Lower lobe of right lung (tissue), 2 donors: ENCODE measurements around the gene CMIP. TPM values are rescaled to one million over a fixed set of nuclear protein-coding genes. Genes with fewer than 3 reads are reported as not detected.

Source experiments
- ATAC-seq, 2 donors: fragments of 200-7000 bp; cut with Tn5 transposase; one replicate each; pipeline ENCODE4 v1.9.1; 2020 to 2022; ENCODE audit warnings: mild to moderate bottlenecking in 2 of 2, moderate library complexity in 2 of 2
- DNase-seq: peaks from one replicate; pipeline ENCODE4 v3.0.0-alpha.2; 2020
- H3K27ac ChIP-seq: fragments of 200-600 bp; one replicate; pipeline ENCODE4 v1.8.0; 2022
- H3K27me3 ChIP-seq: fragments of 200-600 bp; one replicate; pipeline ENCODE4 v1.8.0; 2022; ENCODE audit warnings: low read depth
- H3K36me3 ChIP-seq: fragments of 200-600 bp; one replicate; pipeline ENCODE4 v1.8.0; 2022; ENCODE audit warnings: mild to moderate bottlenecking
- H3K4me1 ChIP-seq: fragments of 200-600 bp; one replicate; pipeline ENCODE4 v1.8.0; 2022
- H3K4me3 ChIP-seq: fragments of 200-600 bp; one replicate; pipeline ENCODE4 v1.8.0; 2022; ENCODE audit warnings: mild to moderate bottlenecking
- H3K9me3 ChIP-seq: fragments of 200-600 bp; one replicate; pipeline ENCODE4 v1.8.0; 2022
- intact Hi-C: fragments of 100-400 bp; cut with DNase I; formaldehyde crosslinking; loops from one replicate; pipeline ENCODE4 v1.11.0; 2022
- total RNA-seq: library from RNA; stranded (reverse); fragmentation: NEBNext Ultra II Directional; extraction: Animal tissue kit (Norgen Biotek cat#: 25700); gene quantifications from one replicate; pipeline ENCODE4 v1.2.1, GENCODE V29; 2021
- TF ChIP-seq, protein P1 (sequence below): fragments of 200-600 bp; IDR thresholded peaks from one replicate; pipeline ENCODE4 v1.8.0; 2022; ENCODE audit warnings: antibody characterized with exemption, mild to moderate bottlenecking
- donor health status: DM: no; HTN: yes; CAD: no; lungs with severe emphysema.

The CMIP gene
- total RNA-seq, 1 donor from 2014 or later, result 77.4 TPM

DNA sequence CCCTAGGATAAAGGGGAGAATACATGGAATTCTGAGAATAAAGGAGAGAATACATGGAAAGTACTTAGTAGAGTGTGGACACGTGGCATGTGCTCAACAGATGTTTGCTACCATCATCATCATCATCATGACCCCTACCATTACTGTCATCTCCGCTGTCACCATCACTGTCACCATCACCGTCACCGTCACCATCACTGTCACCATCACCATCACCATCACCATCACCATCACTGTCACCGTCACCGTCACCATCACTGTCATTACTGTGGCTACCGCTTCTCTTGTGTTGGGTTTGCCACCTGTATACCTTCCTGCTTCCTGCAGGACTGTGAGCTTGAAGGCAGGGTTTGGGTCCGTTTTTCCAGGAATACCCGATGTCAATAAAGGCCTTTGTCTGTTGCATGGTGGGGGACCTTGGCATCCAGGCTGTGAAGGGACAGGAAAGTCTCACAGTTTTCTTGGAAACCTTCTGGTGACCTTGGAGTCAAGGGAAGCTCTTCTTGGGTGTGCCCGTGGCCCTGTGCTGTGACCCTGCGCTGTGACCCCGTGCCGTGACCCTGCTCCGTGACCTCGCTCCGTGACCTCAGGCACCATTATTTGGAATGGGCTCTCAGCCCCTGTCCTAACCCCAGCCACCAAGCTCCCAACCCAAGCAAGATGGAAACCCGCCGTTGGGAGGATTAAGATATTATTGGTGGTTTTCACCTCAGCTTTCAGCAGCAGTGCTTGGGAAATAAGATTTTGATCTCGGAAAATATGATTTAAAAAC, 14.4 kb downstream of the CMIP start:
- H3K4me3 ChIP-seq, result no peak overlapping the region
- ATAC-seq, result no peak
- no peaks in the 10 kb centered on the region for H3K9me3 ChIP-seq
- no peaks in the 10 kb centered on the region for H3K27me3 ChIP-seq
- no peak overlapping the region for H3K27ac ChIP-seq
- TF ChIP-seq, protein P1, sequence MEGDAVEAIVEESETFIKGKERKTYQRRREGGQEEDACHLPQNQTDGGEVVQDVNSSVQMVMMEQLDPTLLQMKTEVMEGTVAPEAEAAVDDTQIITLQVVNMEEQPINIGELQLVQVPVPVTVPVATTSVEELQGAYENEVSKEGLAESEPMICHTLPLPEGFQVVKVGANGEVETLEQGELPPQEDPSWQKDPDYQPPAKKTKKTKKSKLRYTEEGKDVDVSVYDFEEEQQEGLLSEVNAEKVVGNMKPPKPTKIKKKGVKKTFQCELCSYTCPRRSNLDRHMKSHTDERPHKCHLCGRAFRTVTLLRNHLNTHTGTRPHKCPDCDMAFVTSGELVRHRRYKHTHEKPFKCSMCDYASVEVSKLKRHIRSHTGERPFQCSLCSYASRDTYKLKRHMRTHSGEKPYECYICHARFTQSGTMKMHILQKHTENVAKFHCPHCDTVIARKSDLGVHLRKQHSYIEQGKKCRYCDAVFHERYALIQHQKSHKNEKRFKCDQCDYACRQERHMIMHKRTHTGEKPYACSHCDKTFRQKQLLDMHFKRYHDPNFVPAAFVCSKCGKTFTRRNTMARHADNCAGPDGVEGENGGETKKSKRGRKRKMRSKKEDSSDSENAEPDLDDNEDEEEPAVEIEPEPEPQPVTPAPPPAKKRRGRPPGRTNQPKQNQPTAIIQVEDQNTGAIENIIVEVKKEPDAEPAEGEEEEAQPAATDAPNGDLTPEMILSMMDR, result no peak
- DNase-seq, result no peak
- H3K36me3 ChIP-seq, result peaks cover 13% of the 10 kb centered on the region
- intact Hi-C loops, result no loop called here
- peaks cover 62% of the 10 kb centered on the region for H3K4me1 ChIP-seq

DNA sequence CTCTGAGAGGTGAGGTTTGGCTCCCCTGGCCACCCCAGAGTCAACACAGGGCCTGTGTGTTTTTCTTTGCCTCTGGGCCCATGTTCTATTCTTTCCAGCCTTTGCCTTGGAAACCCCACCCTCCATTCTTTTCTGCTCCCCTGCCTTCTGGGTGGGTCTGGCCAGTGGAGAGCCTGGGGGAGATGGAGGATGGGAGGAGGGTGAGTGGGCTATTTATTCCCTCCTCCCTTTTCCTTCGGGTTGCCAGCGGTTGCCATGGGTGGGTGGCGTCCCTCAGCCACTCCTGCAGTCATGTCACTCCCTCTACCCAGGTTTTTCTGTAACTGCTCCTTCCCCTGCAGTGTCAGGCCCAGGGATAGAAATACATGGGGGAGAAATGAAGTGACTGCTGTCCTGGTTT, 15.5 kb downstream of the CMIP start:
- H3K4me3 ChIP-seq, result no peak overlapping the region
- intact Hi-C loops, result no loop called here

DNA sequence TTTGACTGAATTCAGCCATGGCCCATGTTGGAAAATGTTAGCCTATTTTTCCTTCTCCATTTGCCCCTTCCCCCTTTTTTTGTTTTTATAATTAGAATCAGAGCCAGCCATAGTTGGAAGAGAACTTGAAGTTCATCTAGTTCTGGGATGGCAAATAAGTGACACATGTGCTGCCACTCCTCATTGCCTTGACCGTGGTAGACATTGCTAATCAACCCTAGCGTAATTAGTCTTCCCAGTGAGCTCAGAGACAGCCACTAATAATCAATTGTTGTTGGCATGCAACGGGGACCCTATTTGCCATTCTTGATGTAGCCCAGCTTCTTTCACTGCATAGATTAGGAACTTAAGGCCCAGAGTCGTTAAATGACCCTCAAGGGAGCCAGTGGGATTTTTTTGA, 16.6 kb downstream of the CMIP start:
- no peak for ATAC-seq
- Histone ChIP-seq H3K27me3 (no peaks in the 10 kb centered on the region), H3K27ac (no peak overlapping the region), H3K36me3 (peaks cover 13% of the 10 kb centered on the region), H3K9me3 (no peaks in the 10 kb centered on the region), H3K4me1 (peaks cover 73% of the 10 kb centered on the region), H3K4me3 (no peak overlapping the region)
- no peak for DNase-seq
- TF ChIP-seq, protein P1, result no peak
- intact Hi-C loops, result no loop called here

More for the DNA sequence above, 15.5 kb downstream of the CMIP start:
- Histone ChIP-seq H3K27me3 (no peaks in the 10 kb centered on the region), H3K4me1 (peaks cover 61% of the 10 kb centered on the region), H3K36me3 (peaks cover 13% of the 10 kb centered on the region), H3K9me3 (no peaks in the 10 kb centered on the region), H3K27ac (peak overlapping the region; percentile 44)
- DNase-seq (no peak), ATAC-seq (no peak)
- TF ChIP-seq, protein P1, result no peak

DNA sequence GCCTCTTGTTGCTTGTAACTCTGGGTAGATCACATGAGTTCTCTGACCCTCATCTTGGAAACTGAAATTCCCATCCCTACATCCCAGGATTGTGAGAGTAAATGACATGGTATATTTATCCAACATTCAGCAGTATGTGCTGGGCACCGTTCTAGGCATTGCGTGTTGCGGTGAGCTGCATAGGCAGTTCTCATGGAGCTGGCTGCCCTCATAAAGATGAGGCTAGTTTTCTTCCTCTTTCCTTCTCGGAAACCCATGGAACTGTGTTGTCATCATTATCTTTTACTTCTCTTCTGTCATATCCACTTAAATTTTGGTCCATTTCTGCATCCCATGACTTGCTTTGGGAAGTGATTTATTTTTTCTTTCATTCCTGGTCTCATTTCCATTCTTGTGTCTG, 17.2 kb downstream of the CMIP start:
- intact Hi-C loops, result no loop called here
- H3K4me1 ChIP-seq, result peaks cover 75% of the 10 kb centered on the region

DNA sequence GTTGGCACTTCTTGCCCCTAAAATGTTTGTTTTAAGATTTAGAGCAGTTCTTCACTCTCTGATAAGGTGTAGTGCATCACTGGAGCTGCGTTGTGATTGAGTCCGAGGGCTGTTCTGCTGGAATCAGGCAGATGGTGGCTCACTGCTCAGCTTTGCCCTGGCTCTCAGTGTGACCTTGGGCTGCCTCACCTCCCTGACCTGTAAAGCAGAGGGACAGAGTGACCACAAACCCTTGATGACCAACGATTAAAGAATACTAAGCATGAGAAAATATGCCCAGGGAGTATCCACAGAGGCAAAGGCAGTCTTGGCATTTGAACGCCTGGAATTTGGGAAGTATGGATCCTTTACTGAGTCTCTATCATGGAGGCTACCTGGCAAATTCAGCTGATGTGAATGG, 18.1 kb downstream of the CMIP start:
- Histone ChIP-seq H3K36me3 (no peaks in the 10 kb centered on the region), H3K9me3 (no peaks in the 10 kb centered on the region), H3K4me3 (no peak overlapping the region), H3K27me3 (no peaks in the 10 kb centered on the region), H3K4me1 (peaks cover 75% of the 10 kb centered on the region), H3K27ac (no peak overlapping the region)
- DNase-seq (no peak), ATAC-seq (peak in 1 of 2 donors; percentile 35)
- intact Hi-C loops, result no loop called here
- TF ChIP-seq, protein P1, result no peak

More for the DNA sequence above, 17.2 kb downstream of the CMIP start:
- Histone ChIP-seq H3K27me3 (no peaks in the 10 kb centered on the region), H3K36me3 (peaks cover 9% of the 10 kb centered on the region), H3K9me3 (no peaks in the 10 kb centered on the region), H3K4me3 (no peak overlapping the region), H3K27ac (no peak overlapping the region)
- ATAC-seq (peak in 1 of 2 donors; percentile 37), DNase-seq (no peak)
- TF ChIP-seq, protein P1, result no peak
